Measurements from ENCODE around the gene MGST2.

- TF ChIP-seq EZH2 (IDR thresholded peaks at IDR 0.05; ENCODE audit: borderline replicate concordance, insufficient read depth, low read length, poor library complexity, severe bottlenecking): no peak
- TF ChIP-seq, protein P1, sequence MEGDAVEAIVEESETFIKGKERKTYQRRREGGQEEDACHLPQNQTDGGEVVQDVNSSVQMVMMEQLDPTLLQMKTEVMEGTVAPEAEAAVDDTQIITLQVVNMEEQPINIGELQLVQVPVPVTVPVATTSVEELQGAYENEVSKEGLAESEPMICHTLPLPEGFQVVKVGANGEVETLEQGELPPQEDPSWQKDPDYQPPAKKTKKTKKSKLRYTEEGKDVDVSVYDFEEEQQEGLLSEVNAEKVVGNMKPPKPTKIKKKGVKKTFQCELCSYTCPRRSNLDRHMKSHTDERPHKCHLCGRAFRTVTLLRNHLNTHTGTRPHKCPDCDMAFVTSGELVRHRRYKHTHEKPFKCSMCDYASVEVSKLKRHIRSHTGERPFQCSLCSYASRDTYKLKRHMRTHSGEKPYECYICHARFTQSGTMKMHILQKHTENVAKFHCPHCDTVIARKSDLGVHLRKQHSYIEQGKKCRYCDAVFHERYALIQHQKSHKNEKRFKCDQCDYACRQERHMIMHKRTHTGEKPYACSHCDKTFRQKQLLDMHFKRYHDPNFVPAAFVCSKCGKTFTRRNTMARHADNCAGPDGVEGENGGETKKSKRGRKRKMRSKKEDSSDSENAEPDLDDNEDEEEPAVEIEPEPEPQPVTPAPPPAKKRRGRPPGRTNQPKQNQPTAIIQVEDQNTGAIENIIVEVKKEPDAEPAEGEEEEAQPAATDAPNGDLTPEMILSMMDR (IDR thresholded peaks at IDR 0.05; ENCODE audit: poor library complexity, severe bottlenecking): no peak
- TF ChIP-seq SMC3 (conservative IDR thresholded peaks at IDR 0.05; ENCODE audit: poor library complexity): no peak
- no peak for TF ChIP-seq EP300 (conservative IDR thresholded peaks at IDR 0.05; ENCODE audit: poor library complexity, severe bottlenecking)
- no peak for TF ChIP-seq TAF1 (IDR thresholded peaks at IDR 0.05; ENCODE audit: low read depth)
- no peak for TF ChIP-seq MXI1 (conservative IDR thresholded peaks at IDR 0.05; ENCODE audit: poor library complexity, severe bottlenecking)
- TF ChIP-seq POLR2AphosphoS5 (IDR thresholded peaks at IDR 0.05): no peak
- no peak for TF ChIP-seq RAD21 (conservative IDR thresholded peaks at IDR 0.05)
- no peak for TF ChIP-seq REST (IDR thresholded peaks at IDR 0.05; ENCODE audit: borderline replicate concordance)
Measured at GRCh38 chr4:139719381-139720101, 53.9 kb downstream of the MGST2 start.

Data from neural cell (in vitro differentiated cells).